Liver (tissue), 3 donors: ENCODE measurements around the gene TFR2.

Source experiments
- RAD21 ChIP-seq, 2 donors: IDR thresholded peaks; 2 replicates each; pipeline ENCODE4 v1.6.1; 2016; ENCODE audit warnings: antibody characterized with exemption in 2 of 2, mild to moderate bottlenecking in 2 of 2
- TF ChIP-seq, protein P1 (sequence below): fragments of 150-350 bp; IDR thresholded peaks from 2 replicates; pipeline ENCODE4 v1.5.1; 2017; ENCODE audit warnings: improper control_type of control experiment, low read depth, low read length; ENCODE audit not compliant: missing input control
- TF ChIP-seq, protein P2 (sequence below): IDR thresholded peaks from 2 replicates; pipeline ENCODE4 v1.6.1; 2016; ENCODE audit warnings: antibody characterized with exemption
- donor health status: healthy.
- donor health status: healthy.

DNA sequence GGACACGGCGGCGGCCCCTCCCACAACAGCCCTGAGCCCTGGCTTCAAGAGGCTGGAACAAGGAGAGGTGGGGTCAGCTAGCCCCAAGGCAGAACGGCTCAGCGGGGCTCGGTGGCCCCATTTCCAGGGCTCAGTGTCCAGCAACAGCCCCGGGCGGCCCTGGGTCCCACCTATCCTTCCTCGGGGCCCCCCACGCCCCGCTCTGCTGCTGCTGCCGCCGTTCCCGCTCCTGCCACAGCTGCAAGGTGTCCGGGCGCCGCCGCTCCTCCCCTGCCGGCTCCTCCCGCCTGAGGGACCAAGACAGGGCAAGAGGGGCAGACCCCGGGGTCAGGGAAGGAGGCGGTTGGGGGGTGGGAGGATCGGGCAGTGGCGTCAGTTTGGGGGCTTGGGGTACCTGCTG, 64.2 kb downstream of the TFR2 start:
- TF ChIP-seq, protein P1, sequence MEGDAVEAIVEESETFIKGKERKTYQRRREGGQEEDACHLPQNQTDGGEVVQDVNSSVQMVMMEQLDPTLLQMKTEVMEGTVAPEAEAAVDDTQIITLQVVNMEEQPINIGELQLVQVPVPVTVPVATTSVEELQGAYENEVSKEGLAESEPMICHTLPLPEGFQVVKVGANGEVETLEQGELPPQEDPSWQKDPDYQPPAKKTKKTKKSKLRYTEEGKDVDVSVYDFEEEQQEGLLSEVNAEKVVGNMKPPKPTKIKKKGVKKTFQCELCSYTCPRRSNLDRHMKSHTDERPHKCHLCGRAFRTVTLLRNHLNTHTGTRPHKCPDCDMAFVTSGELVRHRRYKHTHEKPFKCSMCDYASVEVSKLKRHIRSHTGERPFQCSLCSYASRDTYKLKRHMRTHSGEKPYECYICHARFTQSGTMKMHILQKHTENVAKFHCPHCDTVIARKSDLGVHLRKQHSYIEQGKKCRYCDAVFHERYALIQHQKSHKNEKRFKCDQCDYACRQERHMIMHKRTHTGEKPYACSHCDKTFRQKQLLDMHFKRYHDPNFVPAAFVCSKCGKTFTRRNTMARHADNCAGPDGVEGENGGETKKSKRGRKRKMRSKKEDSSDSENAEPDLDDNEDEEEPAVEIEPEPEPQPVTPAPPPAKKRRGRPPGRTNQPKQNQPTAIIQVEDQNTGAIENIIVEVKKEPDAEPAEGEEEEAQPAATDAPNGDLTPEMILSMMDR = no peak
- TF ChIP-seq RAD21 (IDR thresholded peaks at IDR 0.05) = no peak
- TF ChIP-seq, protein P2, sequence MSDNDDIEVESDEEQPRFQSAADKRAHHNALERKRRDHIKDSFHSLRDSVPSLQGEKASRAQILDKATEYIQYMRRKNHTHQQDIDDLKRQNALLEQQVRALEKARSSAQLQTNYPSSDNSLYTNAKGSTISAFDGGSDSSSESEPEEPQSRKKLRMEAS = no peak
